HG02610 (cell line): Measurements from ENCODE around the gene KBTBD12.
"Not testable (repeated sequence)": the region's sequence is repeated elsewhere in the genome, so short reads cannot be mapped to it uniquely, and the experiment has no call there.

Experiments
- ATAC-seq: cut with Tn5 transposase; IDR thresholded peaks from one replicate; pipeline ENCODE4 v1.9.1; 2021; ENCODE audit warnings: mild to moderate bottlenecking, moderate library complexity; ENCODE audit not compliant: unreplicated experiment

Gene KBTBD12

DNA sequence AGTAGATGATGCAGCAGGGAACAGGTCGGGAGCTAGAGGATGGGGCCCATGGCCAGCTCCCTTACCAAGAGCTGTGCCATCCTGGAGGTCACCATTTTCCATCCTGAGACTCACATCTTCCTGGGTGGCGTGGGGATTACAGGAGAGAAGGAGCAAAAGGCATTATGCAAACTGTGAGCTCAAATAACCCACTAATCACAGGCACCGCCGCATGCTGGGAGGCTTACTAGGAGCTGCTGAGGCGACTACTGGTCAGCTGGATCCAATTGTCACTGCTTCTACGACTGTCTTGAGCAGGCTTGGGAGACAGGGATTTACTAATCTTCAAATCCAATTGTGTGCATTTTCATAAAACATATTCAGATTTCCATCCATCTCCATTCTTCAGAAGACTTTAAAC is 12.5 kb upstream of the KBTBD12 start:
- ATAC-seq: no peak

DNA sequence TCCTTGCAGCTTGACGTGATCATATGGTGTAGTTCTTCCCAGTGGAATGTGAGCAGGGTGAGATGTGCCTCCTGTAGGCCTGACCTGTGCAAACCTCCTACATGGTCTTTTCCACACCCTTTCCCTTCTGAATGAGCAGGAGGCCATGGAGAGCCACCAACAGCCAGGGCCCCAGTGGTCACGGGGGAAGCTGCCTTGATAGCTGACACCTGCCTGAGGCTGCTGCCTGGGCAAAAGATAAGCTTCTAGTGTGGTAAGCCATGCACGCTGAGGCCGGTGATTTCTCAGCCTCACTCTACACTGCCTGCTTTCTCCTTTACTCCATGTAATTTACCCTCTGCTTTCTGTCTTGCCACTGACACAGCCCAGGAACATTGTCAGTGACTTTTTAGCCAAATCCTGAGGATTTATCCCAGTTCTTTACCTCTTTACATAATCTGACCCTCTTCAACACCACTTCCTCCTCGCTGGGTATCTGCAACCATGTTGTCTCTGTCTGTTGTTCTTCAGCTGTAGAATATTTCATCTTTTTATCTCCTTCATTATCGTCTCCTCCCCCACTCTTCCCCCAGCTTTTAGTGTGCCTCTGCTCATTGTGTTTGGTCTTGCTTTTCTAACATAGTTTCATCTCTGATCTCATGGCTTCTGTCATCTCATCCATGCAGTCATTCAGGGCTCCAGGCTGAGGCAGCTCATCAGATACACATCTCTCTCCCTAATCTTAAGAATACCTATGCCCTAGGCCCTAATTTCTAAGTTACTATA is 11.2 kb upstream of the KBTBD12 start:
- ATAC-seq: no peak

DNA sequence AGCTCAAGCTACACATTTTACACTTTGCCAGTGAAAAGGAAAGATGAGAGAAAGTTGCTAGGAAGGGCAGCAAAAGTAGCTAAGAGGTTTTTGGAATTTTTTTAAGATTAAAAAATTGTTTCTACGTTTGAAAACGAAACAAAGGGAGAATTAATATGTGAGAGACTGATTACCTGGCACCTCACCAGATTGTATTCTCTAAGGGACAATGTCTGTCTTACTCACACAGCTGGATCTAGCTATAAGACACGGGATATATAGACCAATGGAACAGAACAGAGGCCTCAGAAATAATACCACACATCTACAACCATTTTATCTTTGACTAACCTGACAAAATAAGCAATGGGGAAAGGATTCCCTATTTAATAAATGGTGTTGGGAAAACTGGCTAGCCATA is 9.5 kb upstream of the KBTBD12 start:
- ATAC-seq: no peak

DNA sequence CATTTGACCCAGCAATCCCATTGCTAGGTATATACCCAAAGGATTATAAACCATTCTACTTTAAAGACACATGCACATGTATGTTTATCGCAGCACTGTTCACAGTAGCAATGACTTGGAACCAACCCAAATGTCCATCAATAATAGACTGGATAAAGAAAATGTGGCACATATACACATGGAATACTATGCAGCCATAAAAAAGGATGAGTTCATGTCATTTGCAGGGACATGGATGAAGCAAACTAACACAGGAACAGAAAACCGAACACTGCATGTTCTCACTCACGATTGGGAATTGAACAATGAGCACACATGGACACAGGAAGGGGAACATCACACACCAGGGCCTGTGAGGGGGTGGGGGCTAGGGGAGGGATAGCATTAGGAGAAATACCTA is 8.4 kb upstream of the KBTBD12 start:
- ATAC-seq: not testable (repeated sequence)

DNA sequence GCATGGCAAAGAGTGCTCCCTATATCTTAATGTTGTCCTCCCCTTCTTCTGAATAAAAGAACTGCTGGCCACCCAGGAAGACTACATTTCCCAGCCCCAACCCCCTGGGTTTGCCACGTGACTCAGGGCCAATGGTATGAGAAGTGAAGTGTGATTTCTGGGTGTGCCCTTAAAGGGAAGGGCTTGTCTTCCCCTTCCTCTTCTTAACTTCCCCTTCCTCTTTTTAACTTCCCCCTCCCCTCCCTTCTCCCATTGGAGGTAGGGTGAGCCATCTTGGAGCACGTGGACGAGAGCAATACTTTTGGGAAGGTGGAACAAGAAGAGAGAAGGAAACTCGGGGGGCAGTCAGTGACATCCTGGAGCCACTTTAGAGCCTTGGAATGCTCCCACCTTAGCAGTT is 6.8 kb upstream of the KBTBD12 start:
- no peak for ATAC-seq

DNA sequence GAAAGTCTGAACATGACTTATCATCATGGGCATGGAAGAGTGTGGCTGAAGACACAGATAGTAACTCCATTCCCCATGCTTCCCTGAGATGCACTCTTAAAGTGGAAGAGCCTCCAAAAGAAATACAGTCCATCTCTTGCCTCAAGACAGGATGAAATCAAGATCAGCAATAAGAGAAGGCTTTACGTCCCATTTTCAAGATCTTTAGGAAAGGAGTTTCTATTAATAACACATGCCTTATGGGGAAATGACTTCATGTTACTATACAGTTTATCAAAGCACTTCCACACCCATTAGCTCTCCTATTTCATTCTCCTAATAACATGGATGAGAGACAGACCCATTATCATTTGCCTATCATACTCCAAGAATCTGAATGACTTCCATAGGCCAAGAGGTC is 6.1 kb upstream of the KBTBD12 start:
- ATAC-seq: no peak

DNA sequence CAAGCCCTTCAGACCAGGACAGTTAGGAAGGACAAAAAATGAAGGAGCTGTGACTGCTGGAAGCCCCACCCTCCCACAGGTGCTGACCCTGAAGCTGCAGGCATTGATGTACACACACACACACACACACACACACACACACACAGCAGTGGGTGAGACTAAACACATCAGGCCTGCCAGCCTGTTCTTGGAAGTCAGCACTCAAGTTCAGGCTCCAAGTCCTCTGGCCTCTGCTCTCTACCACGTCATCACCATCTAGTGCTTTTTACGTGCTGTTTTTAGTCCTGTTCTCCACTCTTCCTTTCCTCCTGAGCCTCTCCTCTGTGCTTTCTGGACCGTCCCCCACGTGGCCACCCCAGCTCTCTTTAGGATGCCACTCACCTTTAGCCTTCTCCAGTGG is 5.4 kb upstream of the KBTBD12 start:
- no peak for ATAC-seq

DNA sequence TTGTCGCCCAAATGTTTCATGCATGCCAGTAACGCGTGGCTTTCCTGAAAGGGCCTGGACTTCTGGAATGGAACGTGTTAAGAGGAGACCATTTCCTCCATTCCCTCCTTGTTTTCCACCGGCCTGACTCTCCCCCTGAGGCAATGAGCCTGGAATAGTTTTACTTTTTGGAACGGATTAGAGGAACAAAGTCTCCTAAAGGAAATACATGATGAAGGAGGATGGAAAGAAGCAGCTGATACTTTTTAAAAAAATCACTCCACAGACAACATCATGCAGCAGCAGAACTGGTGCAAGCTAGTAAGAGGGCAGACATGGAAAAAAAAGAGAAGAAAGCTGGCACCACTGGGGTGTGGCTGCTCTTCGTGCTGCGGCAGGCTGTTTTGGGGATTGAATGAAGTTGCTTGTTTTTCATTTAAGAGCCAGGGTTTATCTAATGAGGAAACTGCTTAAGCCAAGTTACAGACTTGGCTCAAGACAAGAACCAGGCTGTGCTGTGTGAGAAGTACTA is 3.6 kb upstream of the KBTBD12 start:
- no peak for ATAC-seq

DNA sequence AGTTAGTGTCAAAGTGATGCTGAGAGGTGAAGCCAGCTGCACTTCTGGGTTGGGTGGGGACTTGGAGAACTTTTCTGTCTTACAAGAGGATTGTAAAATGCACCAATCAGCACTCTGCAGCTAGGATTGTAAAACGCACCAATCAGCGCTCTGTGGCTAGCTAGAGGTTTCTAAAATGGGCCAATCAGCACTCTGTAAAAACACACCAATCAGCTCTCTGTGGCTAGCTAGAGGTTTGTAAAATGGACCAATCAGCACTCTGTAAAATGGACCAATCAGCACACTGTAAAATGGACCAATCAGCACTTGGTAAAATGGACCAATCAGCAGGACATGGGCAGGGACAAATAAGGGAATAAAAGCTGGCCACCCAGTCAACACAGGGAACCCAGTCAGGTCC is 1.2 kb upstream of the KBTBD12 start:
- ATAC-seq: not testable (repeated sequence)

DNA sequence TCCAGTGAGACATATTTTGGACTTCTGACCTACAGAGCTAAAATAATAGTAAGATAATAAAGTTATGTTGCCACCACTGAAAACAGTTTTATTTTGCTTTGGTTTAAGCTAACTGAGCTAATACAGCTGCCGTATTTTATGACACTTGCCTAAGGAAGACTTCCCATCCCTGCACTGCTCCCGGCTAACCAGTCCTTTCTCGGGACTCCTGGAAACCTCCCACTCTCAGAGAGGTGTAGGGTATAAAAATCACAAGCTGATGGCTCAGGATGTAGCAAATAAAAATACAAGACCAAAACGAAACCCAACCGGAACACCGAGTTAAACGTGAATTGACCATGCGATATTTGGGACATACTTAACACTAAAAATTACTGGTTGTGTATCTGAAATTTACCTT is 448 bp upstream of the KBTBD12 start:
- no peak for ATAC-seq

DNA sequence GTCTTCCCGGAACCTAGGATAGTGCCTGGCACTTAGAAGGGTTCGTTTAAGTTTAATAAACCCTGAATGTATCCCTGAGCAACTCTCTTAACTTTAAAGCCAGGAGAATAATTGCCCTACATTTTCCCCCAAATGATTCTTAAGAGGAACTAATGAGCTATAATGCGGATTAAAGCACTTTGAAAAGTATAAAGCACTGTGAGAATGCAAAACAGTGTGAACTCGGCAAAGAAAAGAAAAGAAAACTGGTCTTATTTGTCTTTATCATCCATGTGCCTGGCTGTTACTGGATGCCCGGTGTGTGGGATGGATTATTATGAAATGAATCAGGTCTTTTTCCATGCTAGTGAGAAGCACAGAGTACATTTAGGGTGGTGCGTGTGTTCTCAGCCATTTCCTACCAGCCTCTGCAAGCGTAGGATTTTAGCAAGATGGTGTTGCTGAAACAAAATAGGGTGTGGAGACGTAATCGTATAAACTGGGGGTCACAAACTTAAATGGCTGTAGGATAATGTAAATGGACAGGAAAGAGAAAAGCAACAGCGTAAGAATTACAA is 983 bp downstream of the KBTBD12 start:
- no peak for ATAC-seq

DNA sequence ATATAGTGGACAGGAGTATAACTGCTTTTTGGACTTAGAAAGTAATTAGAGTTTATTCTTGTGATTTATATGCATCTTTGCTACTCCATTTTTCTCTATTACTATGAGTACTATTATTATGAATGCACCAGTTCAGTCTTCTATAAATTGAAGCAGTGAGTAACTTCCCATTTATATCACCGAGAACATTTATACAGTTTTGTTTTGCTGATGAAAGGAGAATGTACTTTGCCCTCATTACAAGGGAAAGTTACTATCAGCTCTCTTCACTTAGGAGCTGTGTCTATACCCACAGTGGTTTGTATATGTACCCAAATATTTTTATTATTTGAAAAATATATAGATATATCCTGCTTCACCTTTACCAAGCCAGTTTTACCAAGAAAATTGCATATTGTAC is 5.7 kb downstream of the KBTBD12 start:
- ATAC-seq: no peak

DNA sequence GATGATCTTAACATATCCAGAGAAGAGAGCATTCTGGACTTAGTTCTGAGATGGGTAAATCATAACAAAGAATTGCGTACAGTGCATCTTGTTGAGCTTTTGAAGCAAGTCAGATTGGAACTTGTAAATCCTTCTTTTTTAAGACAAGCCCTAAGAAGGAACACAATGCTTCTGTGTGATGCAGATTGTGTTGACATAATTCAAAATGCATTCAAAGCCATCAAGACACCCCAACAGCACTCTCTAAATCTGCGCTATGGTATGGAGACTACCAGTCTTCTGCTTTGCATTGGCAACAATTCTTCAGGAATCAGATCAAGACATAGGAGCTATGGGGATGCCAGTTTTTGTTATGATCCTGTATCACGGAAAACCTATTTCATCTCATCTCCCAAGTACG is 8.6 kb downstream of the KBTBD12 start:
- ATAC-seq: no peak

DNA sequence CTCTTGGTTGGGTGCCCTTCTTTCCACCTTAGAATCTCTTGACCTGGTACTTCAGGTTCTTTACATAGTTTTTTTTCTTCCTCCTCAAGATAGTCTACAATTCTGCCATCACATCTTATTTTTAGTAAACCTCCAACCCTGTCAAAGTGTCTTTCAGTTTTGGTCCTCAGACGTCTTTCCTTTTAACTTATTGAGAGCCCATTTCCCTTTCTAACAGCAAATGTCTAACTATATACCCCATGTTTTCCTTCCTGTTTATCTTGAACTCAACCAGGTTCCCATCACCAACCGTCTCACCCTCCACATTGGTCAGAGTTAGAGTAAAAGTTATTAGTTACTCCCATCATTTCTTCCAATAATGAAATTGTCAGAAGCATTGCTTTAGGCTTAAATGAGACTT is 10.4 kb downstream of the KBTBD12 start:
- no peak for ATAC-seq

DNA sequence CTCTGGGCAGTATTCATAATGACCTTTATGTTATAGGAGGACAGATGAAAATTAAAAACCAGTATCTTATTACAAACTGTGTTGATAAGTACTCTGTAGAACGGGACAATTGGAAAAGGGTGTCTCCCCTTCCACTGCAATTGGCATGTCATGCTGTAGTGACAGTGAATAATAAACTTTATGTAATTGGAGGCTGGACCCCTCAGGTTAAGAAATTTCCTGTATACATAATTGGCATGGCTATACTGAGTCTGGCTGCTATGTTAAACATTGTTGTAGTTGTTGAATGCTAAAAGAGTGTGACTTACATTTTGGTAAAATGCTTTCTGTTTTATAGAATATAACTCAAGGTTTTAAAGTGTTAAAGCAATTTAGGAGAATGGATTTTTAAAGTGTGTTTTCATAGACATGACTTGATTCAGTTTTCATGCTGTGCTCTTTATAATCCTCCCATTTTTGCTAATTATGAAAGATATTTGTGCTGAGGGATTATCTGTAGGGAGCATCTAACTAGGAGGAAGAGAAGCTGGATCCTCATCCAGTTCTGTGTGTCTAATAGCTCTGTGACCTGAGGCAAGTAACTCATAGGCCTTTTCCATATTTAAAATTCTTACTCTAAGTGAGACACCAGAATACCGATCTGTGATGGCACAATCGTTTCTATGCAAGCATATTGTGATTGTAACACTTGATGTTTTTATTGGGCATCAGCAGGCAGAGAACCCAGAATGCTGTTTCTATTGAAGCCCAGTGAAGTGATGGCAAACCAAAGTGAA is 13.0 kb downstream of the KBTBD12 start:
- ATAC-seq: no peak

DNA sequence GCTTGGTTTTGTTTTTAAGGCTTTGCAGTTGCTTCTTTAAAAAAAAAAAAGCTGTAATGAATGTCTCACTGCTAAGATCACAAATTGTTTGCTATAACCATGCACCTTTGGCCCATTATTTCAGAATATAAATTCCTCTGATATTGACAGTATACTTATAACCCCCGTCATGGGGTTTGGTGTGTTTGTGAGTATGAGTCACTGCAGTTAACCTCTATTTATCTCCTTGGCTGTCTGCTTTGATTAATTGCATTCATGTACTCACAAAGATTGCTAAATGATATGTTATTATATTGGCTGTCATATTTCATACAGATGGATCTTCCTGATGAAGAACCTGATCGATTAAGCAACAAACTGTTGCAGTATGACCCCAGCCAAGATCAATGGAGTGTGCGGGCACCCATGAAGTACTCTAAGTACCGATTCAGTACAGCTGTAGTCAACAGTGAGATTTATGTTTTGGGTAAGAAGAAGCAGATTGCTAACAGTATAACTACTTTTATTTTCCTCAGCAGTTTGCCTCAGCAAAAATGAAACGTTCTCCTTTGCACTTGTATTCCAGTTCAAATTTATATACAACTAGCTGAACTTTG is 14.9 kb downstream of the KBTBD12 start:
- no peak for ATAC-seq

DNA sequence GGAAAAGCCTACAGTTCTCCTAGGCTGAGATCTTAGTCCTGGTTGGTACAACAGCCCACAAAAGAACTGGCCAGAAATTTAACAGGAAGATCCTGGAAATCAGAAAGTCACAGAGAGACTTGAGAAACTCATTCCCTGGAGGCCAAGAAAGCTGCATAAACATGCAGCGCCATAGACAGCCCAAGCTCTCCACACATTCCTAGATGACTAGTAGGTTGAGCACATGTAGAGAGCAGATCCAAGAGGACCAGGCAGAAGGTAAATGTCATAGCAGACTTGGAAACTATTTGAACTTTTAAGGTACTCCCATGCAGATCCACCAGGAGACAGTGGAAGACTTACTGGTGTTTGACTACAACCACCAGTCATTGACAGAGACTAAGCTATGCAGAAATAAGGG is 18.4 kb downstream of the KBTBD12 start:
- ATAC-seq: no peak

DNA sequence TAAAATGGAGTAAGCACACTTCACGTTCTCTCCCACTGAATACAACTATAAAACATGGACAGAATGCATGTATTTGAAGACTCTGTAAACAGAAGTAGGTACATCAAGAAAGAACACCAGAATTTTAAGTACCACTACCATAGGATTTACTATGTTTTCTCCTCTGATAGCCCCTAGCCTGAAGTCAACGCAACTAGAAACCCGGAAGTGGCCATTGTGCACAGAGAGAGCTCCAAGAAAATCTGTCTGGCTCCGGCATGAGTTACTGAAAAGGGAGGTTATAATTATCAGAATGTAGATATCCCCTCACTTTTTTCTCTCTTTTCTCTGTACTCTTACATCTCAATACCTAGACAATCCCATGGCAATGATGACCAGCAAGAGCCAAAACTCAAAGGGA is 23.8 kb downstream of the KBTBD12 start:
- ATAC-seq: no peak

DNA sequence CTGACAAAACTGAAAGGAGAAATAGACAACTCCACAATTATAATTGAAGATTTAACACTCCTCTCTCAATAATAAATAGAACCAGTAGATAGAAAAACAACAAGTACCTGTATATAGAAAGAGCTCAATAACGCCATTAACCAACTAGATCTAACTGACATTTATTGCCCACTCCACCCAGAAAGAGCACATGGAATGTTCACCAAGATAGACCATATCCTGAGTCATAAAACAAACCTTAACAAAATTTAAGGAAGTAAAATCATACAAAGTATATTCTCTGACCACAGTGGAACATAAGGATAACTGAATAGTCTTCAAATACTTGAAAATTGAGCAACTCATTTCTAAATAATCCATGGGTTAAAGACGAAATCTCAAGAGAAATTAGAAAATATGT is 25.1 kb downstream of the KBTBD12 start:
- no peak for ATAC-seq

DNA sequence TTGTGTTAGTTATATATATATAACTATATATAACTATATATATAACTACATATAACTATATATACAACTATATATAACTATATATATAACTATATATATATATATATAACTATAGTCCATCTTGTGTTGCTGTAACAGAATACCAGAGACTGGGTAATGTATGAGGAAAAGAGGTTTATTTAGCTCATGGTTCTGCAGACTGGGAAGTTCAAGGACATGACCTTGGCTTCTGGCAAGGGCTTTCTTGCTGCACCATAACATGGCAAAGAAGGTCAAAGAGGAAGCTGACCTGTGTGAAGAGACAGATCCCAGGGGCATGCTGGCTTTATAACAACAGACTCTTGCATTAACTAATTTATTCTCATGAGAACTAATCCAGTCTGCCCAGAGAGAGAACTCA is 27.6 kb downstream of the KBTBD12 start:
- ATAC-seq: no peak

DNA sequence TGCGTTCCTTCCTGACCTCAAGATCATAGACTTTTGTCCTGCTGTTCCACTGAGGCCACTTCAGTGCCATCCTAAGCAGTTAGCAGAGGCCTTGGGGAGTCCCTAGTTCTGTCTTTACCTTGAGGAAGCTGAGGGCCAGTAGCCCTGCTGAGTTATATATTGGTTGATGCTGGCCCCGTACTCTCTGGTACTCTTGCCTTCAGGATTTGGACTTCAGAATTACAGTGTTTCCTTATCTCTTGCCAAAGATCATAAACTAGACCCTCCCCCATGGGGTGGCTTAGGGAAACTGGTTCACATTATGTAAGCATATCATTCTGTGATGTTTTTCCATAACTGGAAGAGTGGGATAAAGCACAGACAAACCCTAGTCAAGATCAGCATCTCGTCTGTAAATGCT is 33.2 kb downstream of the KBTBD12 start:
- no peak for ATAC-seq
